ENCODE data around the gene RERE. TPM values are rescaled to one million over a fixed set of nuclear protein-coding genes. Genes with fewer than 3 reads are reported as not detected.
"Not testable (repeated sequence)": the region's sequence is repeated elsewhere in the genome, so short reads cannot be mapped to it uniquely, and the experiment has no call there.

The RERE gene
- total and polyA plus RNA-seq, 2 experiments from 2014 or later: 39.8 to 62.8 TPM

DNA sequence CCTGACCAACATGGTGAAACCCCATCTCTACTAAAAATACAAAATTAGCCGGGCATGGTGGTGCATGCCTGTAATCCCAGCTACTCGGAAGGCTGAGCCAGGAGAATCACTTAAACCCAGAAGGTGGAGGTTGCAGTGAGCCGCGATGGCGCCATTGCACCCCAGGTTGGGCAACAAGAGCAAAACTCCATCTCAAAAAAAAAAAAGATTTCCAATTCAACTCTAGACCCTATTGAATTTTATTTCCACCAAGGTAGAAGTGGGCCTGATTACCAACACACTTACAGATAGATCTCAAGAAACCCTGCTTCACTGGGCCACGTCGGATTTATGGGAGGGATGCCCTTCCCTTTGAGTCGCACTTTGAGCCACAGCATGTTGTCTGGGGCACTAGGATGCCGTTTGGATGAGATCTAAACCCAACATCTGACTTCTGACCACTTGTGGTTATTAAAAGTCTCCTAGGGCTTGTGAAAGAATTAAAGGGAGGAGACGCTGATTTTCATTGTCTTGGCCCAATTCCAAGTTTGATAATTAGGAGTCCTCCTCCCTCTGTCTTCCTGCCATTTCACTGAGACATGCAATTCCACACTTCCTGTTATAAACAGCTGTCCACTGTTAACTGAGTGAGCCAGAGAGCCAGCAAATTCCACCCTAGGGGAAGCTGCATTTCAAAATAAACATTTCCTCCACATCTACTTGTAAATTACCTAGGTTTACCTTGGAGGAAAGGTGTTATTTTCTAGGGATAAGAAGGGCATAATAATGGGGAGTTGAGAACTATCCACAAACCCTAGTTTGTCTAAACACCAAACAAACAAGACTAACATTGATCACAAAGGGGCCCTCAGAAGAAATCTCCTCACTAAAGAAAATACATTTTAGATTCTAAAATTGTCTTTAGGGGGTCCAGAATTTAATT lies 5.2 kb upstream of the RERE start:
- Histone ChIP-seq H4K20me1 (ENCODE audit: insufficient read depth, poor library complexity, severe bottlenecking) (no peaks in the 10 kb centered on the region), H3K9me3 (ENCODE audit: low read depth) (no peaks in the 10 kb centered on the region), H3K9me2 (replicated peaks; ENCODE audit: insufficient read depth) (no peaks in the 10 kb centered on the region), H3K79me2 (no peaks in the 10 kb centered on the region), H3K27me3 (no peaks in the 10 kb centered on the region), H3K4me2 (peak overlapping the region; percentile 51), H3K36me3 (replicated peaks; ENCODE audit: insufficient read depth, low read depth) (no peaks in the 10 kb centered on the region), H3K27ac (peak overlapping the region; percentile 57), H3K4me3 (no peak overlapping the region), H2AFZ (peak overlapping the region; percentile 6), H3K4me1 (ENCODE audit: insufficient read depth) (peaks cover 11% of the 10 kb centered on the region)
- peak; percentile 56 for DNase-seq (ENCODE audit: low spot score)
- WGBS (ENCODE audit: low lambda C conversion rate, missing lambda C conversion rate): 56% methylated on average over 10 of the region's 10 CpGs
- TF ChIP-seq EZH2phosphoT487 (IDR thresholded peaks at IDR 0.05; ENCODE audit: low read depth, severe bottlenecking, unreplicated experiment) (no peak), EZH2 (IDR thresholded peaks at IDR 0.05; ENCODE audit: borderline replicate concordance) (no peak)
- TF ChIP-seq, protein P1, sequence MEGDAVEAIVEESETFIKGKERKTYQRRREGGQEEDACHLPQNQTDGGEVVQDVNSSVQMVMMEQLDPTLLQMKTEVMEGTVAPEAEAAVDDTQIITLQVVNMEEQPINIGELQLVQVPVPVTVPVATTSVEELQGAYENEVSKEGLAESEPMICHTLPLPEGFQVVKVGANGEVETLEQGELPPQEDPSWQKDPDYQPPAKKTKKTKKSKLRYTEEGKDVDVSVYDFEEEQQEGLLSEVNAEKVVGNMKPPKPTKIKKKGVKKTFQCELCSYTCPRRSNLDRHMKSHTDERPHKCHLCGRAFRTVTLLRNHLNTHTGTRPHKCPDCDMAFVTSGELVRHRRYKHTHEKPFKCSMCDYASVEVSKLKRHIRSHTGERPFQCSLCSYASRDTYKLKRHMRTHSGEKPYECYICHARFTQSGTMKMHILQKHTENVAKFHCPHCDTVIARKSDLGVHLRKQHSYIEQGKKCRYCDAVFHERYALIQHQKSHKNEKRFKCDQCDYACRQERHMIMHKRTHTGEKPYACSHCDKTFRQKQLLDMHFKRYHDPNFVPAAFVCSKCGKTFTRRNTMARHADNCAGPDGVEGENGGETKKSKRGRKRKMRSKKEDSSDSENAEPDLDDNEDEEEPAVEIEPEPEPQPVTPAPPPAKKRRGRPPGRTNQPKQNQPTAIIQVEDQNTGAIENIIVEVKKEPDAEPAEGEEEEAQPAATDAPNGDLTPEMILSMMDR (IDR thresholded peaks at IDR 0.05; ENCODE audit: poor library complexity): no peak

DNA sequence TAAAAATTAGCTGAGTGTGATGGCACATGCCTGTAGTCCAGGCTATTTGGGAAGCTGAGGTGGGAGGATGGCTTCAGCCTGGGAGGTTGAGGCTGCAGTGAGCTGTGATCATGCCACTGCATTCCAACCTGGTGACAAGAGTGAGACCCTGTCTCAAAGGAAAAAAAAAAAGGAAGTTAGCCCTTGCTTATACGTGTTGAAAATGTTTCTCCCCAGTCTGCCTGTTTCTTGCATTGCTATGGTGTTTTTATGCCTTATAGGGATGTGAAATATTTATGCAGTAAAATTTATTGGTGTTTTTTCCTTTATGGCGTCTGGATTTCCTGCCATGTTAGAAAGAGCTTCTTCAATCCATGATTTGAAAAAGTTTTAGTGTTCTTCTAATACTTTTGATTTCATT lies 3.6 kb upstream of the RERE start:
- Histone ChIP-seq H3K36me3 (replicated peaks; ENCODE audit: insufficient read depth, low read depth) (no peaks in the 10 kb centered on the region), H4K20me1 (ENCODE audit: insufficient read depth, poor library complexity, severe bottlenecking) (no peaks in the 10 kb centered on the region), H3K27me3 (no peaks in the 10 kb centered on the region), H3K4me3 (no peak overlapping the region), H3K79me2 (peaks cover 12% of the 10 kb centered on the region), H2AFZ (no peak overlapping the region), H3K4me1 (ENCODE audit: insufficient read depth) (peaks cover 11% of the 10 kb centered on the region), H3K27ac (no peak overlapping the region), H3K9me2 (replicated peaks; ENCODE audit: insufficient read depth) (no peaks in the 10 kb centered on the region), H3K4me2 (no peak overlapping the region), H3K9me3 (ENCODE audit: low read depth) (no peaks in the 10 kb centered on the region)
- WGBS (ENCODE audit: low lambda C conversion rate, missing lambda C conversion rate): 35% methylated on average over 2 of the region's 2 CpGs
- DNase-seq (ENCODE audit: low spot score): no peak
- no peak for TF ChIP-seq EZH2 (IDR thresholded peaks at IDR 0.05; ENCODE audit: borderline replicate concordance)
- TF ChIP-seq, protein P1 (IDR thresholded peaks at IDR 0.05; ENCODE audit: poor library complexity): no peak
- no peak for TF ChIP-seq EZH2phosphoT487 (IDR thresholded peaks at IDR 0.05; ENCODE audit: low read depth, severe bottlenecking, unreplicated experiment)

DNA sequence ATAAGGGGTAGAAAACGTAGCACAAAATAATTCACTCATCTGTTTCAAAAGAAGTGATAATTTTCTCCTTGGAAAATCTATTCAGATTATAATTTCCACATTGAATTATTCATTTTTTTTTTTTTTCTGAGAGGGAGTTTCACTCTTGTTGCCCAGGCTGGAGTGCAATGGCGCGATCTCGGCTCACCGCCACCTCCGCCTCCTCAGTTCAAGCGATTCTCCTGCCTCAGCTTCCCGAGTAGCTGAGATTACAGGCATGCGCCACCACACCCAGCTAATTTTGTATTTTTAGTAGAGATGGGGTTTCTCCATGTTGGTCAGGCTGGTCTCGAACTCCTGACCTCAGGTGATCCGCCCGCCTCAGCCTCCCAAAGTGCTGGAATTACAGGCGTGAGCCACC lies 1.3 kb upstream of the RERE start:
- H3K36me3 ChIP-seq (replicated peaks; ENCODE audit: insufficient read depth, low read depth); H3K9me3 ChIP-seq (ENCODE audit: low read depth); H4K20me1 ChIP-seq (ENCODE audit: insufficient read depth, poor library complexity, severe bottlenecking); H3K9me2 ChIP-seq (replicated peaks; ENCODE audit: insufficient read depth); H3K27me3 ChIP-seq; H3K4me3 ChIP-seq; H2AFZ ChIP-seq; DNase-seq (ENCODE audit: low spot score): not testable (repeated sequence)
- H3K4me1 ChIP-seq (ENCODE audit: insufficient read depth): peaks cover 27% of the 10 kb centered on the region
- peaks cover 35% of the 10 kb centered on the region for H3K79me2 ChIP-seq
- H3K27ac ChIP-seq: peak overlapping the region; percentile 92
- peak overlapping the region; percentile 68 for H3K4me2 ChIP-seq
- 90% methylated on average over 13 of the region's 13 CpGs for WGBS (ENCODE audit: low lambda C conversion rate, missing lambda C conversion rate)

DNA sequence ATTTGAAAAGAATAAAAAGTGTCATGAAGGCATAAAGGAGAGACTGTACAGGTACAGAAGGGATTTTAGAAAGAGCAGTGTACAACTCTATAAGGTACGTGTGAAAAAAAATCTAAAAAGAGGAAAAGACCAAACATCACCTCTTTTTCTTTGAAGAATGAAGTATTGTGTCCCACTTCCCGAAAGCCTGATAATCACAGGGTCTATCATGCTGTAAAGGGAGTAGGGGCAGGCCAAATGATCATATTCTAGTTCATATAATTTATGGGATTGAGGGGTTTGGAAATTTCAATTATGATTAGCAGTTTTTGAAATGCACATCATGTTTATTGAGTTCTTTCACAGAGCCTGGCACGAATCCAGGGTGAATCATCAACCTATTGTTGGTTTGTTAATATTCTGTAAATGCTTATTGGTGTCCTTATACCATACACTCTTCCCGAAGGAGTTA lies 910 bp upstream of the RERE start:
- peak; percentile 63 for DNase-seq (ENCODE audit: low spot score)
- Histone ChIP-seq H3K4me1 (ENCODE audit: insufficient read depth) (peaks cover 28% of the 10 kb centered on the region), H3K4me3 (peak overlapping the region; percentile 37), H3K27ac (peak overlapping the region; percentile 92), H3K9me2 (replicated peaks; ENCODE audit: insufficient read depth) (no peaks in the 10 kb centered on the region), H3K36me3 (replicated peaks; ENCODE audit: insufficient read depth, low read depth) (no peaks in the 10 kb centered on the region), H4K20me1 (ENCODE audit: insufficient read depth, poor library complexity, severe bottlenecking) (no peaks in the 10 kb centered on the region), H3K79me2 (peaks cover 40% of the 10 kb centered on the region), H2AFZ (peak overlapping the region; percentile 75), H3K27me3 (no peaks in the 10 kb centered on the region), H3K4me2 (peak overlapping the region; percentile 68), H3K9me3 (ENCODE audit: low read depth) (no peaks in the 10 kb centered on the region)
- 34% methylated on average over 4 of the region's 4 CpGs for WGBS (ENCODE audit: low lambda C conversion rate, missing lambda C conversion rate)
- TF ChIP-seq EZH2phosphoT487 (IDR thresholded peaks at IDR 0.05; ENCODE audit: low read depth, severe bottlenecking, unreplicated experiment) (no peak), EZH2 (IDR thresholded peaks at IDR 0.05; ENCODE audit: borderline replicate concordance) (no peak)
- TF ChIP-seq, protein P1 (IDR thresholded peaks at IDR 0.05; ENCODE audit: poor library complexity): no peak

All from hepatocyte (in vitro differentiated cells).